Neuronal stem cell (in vitro differentiated cells): Measurements from ENCODE around the gene PDGFA.

ENCODE experiments used
- DNase-seq: peaks from one replicate; pipeline ENCODE4 v3.0.0-alpha.2; 2013; ENCODE audit warnings: low spot score
- H2AFZ ChIP-seq: one replicate; pipeline ENCODE4 v1.6.1; 2013; ENCODE audit warnings: mild to moderate bottlenecking, low read length, inconsistent platforms
- H2AK5ac ChIP-seq: 2 replicates; pipeline ENCODE4 v1.6.1; 2013; ENCODE audit warnings: low read depth, mild to moderate bottlenecking, inconsistent platforms, low read length, moderate library complexity, mixed read lengths
- H2BK120ac ChIP-seq: 2 replicates; pipeline ENCODE4 v1.6.1; 2013; ENCODE audit warnings: low read depth, mild to moderate bottlenecking, inconsistent platforms, low read length, moderate library complexity, mixed read lengths
- H2BK12ac ChIP-seq: one replicate; pipeline ENCODE4 v1.6.1; 2013; ENCODE audit warnings: low read length, inconsistent platforms
- H2BK15ac ChIP-seq: 2 replicates; pipeline ENCODE4 v1.6.1; 2013; ENCODE audit warnings: mild to moderate bottlenecking, low read length, inconsistent platforms, mixed read lengths
- H2BK5ac ChIP-seq: one replicate; pipeline ENCODE4 v1.6.1; 2013; ENCODE audit warnings: inconsistent platforms, mild to moderate bottlenecking, low read length, moderate library complexity
- H3K14ac ChIP-seq: one replicate; pipeline ENCODE4 v1.6.1; 2013; ENCODE audit warnings: low read length, inconsistent platforms
- H3K18ac ChIP-seq: 2 replicates; pipeline ENCODE4 v1.6.1; 2013; ENCODE audit warnings: low read length, inconsistent platforms
- H3K23ac ChIP-seq: 2 replicates; pipeline ENCODE4 v1.6.1; 2013; ENCODE audit warnings: low read depth, mild to moderate bottlenecking, mixed read lengths, low read length, inconsistent platforms; ENCODE audit not compliant: poor library complexity
- H3K27ac ChIP-seq: replicated peaks from 3 replicates; pipeline ENCODE4 v1.5.1; 2013; ENCODE audit warnings: low read length, inconsistent platforms
- H3K27me3 ChIP-seq, 3 experiments: 2 replicates each; pipeline ENCODE4 v1.6.1; 2013; ENCODE audit warnings: low read length in 3 of 3, mild to moderate bottlenecking in 2 of 3, inconsistent platforms in 1 of 3, low read depth in 1 of 3, mixed read lengths in 1 of 3, moderate library complexity in 1 of 3; ENCODE audit not compliant: control insufficient read depth in 3 of 3, insufficient read depth in 3 of 3
- H3K36me3 ChIP-seq, 2 donors: replicated peaks in 1 of 2; 2 replicates each; pipeline ENCODE4 v1.6.1; 2013; ENCODE audit warnings: low read length in 2 of 2; ENCODE audit not compliant: control insufficient read depth in 2 of 2, insufficient read depth in 2 of 2
- H3K4ac ChIP-seq: 2 replicates; pipeline ENCODE4 v1.6.1; 2013; ENCODE audit warnings: inconsistent platforms, mild to moderate bottlenecking, low read length, moderate library complexity
- H3K4me1 ChIP-seq, 2 donors: 1 replicate in 1 of 2; 2 replicates in 1 of 2; pipeline ENCODE4 v1.6.1; 2013; ENCODE audit warnings: low read length in 2 of 2, low read depth in 1 of 2; ENCODE audit not compliant: control insufficient read depth in 2 of 2, insufficient read depth in 1 of 2
- H3K4me2 ChIP-seq: one replicate; pipeline ENCODE4 v1.6.1; 2013; ENCODE audit warnings: mild to moderate bottlenecking, low read length, inconsistent platforms; ENCODE audit not compliant: insufficient read depth, poor library complexity, severe bottlenecking
- H3K4me3 ChIP-seq, 2 donors: 2 replicates each; pipeline ENCODE4 v1.5.1; 2013; ENCODE audit warnings: low read length in 2 of 2, mild to moderate bottlenecking in 2 of 2, inconsistent platforms in 1 of 2, moderate library complexity in 1 of 2
- H3K79me1 ChIP-seq: one replicate; pipeline ENCODE4 v1.6.1; 2013; ENCODE audit warnings: low read depth, mild to moderate bottlenecking, inconsistent platforms, low read length, moderate library complexity
- H3K9ac ChIP-seq: one replicate; pipeline ENCODE4 v1.6.1; 2013; ENCODE audit warnings: mild to moderate bottlenecking, low read depth, low read length, inconsistent platforms; ENCODE audit not compliant: poor library complexity
- H3K9me3 ChIP-seq, 2 donors: replicated peaks in 1 of 2; 2 replicates each; pipeline versions ENCODE3 to v1.6.1; 2013; ENCODE audit warnings: low read length in 2 of 2, mild to moderate bottlenecking in 2 of 2, inconsistent platforms in 1 of 2, low read depth in 1 of 2, mixed read lengths in 1 of 2, moderate library complexity in 1 of 2; ENCODE audit not compliant: control insufficient read depth in 2 of 2, insufficient read depth in 1 of 2
- H4K8ac ChIP-seq: one replicate; pipeline ENCODE4 v1.6.1; 2013; ENCODE audit warnings: low read depth, mild to moderate bottlenecking, inconsistent platforms, low read length, moderate library complexity
- H4K91ac ChIP-seq: one replicate; pipeline ENCODE4 v1.6.1; 2013; ENCODE audit warnings: low read length, low read depth, mild to moderate bottlenecking, inconsistent platforms; ENCODE audit not compliant: poor library complexity
- WGBS, 2 donors: extraction: QIAGEN DNeasy Blood & Tissue Kit; methylation state at CpG; one replicate each; pipeline ENCODE4 v1.1.7; 2013; ENCODE audit warnings: missing lambda C conversion rate in 2 of 2, mixed read lengths in 1 of 2; ENCODE audit not compliant: insufficient read length in 2 of 2, insufficient replicate concordance in 1 of 2; ENCODE audit errors: extremely low coverage in 2 of 2; 5-methylcytosine and 5-hydroxymethylcytosine counted together

Gene PDGFA

GRCh38 chr7:517774-518629, 1.6 kb downstream of the PDGFA start:
- H3K36me3 ChIP-seq, result no peaks in the 10 kb centered on the region
- no peak overlapping the region for H2BK12ac ChIP-seq
- H3K23ac ChIP-seq, result no peak overlapping the region
- H3K27me3 ChIP-seq, result peaks cover 27 to 83% (median 58%) of the 10 kb centered on the region in 3 experiments
- H3K4me3 ChIP-seq, result peak overlapping the region; percentile 2 to 92
- peak overlapping the region; percentile 70 for H2AK5ac ChIP-seq
- H2BK5ac ChIP-seq, result no peak overlapping the region
- H3K18ac ChIP-seq, result peak overlapping the region; percentile 76
- no CpG with 5 or more reads among the region's 70 CpGs for WGBS, 2 donors
- H3K27ac ChIP-seq, result no peak overlapping the region
- no peak overlapping the region for H3K4ac ChIP-seq
- no peak overlapping the region for H3K14ac ChIP-seq
- no peak overlapping the region for H4K8ac ChIP-seq
- H2BK15ac ChIP-seq, result peak overlapping the region; percentile 58
- H3K9ac ChIP-seq, result peak overlapping the region; percentile 88
- no peak overlapping the region for H4K91ac ChIP-seq
- H2BK120ac ChIP-seq, result no peak overlapping the region
- H3K79me1 ChIP-seq, result no peaks in the 10 kb centered on the region
- peak overlapping the region; percentile 98 for H3K4me2 ChIP-seq
- peak; percentile 35 for DNase-seq
- peak overlapping the region; percentile 91 for H2AFZ ChIP-seq
- no peaks in the 10 kb centered on the region for H3K9me3 ChIP-seq
- H3K4me1 ChIP-seq, result peaks cover 14 to 32% of the 10 kb centered on the region in 2 donors

GRCh38 chr7:516606-517456, 2.8 kb downstream of the PDGFA start:
- no peak overlapping the region for H4K8ac ChIP-seq
- H3K9me3 ChIP-seq, result no peaks in the 10 kb centered on the region
- no peak overlapping the region for H4K91ac ChIP-seq
- peak overlapping the region in 1 of 2 donors; percentile 75 for H3K4me3 ChIP-seq
- H3K18ac ChIP-seq, result peak overlapping the region; percentile 96
- peak overlapping the region; percentile 83 for H2AFZ ChIP-seq
- H3K27ac ChIP-seq, result no peak overlapping the region
- H3K79me1 ChIP-seq, result no peaks in the 10 kb centered on the region
- peak overlapping the region; percentile 43 for H3K23ac ChIP-seq
- H2BK120ac ChIP-seq, result no peak overlapping the region
- no peak overlapping the region for H2BK12ac ChIP-seq
- no CpG with 5 or more reads among the region's 83 CpGs for WGBS, 2 donors
- H3K4me1 ChIP-seq, result peaks cover 12 to 28% of the 10 kb centered on the region in 2 donors
- H3K9ac ChIP-seq, result peak overlapping the region; percentile 21
- no peak overlapping the region for H3K4ac ChIP-seq
- peak overlapping the region; percentile 58 for H2BK15ac ChIP-seq
- peaks cover 15 to 82% (median 47%) of the 10 kb centered on the region in 3 experiments for H3K27me3 ChIP-seq
- H3K36me3 ChIP-seq, result no peaks in the 10 kb centered on the region
- H3K14ac ChIP-seq, result peak overlapping the region; percentile 38
- H2BK5ac ChIP-seq, result peak overlapping the region; percentile 39
- peak; percentile 42 for DNase-seq
- peak overlapping the region; percentile 98 for H3K4me2 ChIP-seq
- H2AK5ac ChIP-seq, result no peak overlapping the region

- Histone ChIP-seq H3K18ac (no peak overlapping the region), H3K4me1 (peaks cover 12 to 25% of the 10 kb centered on the region in 2 donors), H3K4me3 (no peak overlapping the region), H3K9ac (no peak overlapping the region), H2AFZ (no peak overlapping the region), H4K8ac (no peak overlapping the region), H3K79me1 (no peaks in the 10 kb centered on the region), H4K91ac (no peak overlapping the region), H2AK5ac (no peak overlapping the region), H3K36me3 (no peaks in the 10 kb centered on the region), H3K27me3 (peaks cover 9 to 78% (median 41%) of the 10 kb centered on the region in 3 experiments), H2BK15ac (peak overlapping the region; percentile 58), H3K14ac (no peak overlapping the region), H3K23ac (no peak overlapping the region), H2BK5ac (no peak overlapping the region), H3K27ac (no peak overlapping the region), H3K4ac (no peak overlapping the region), H3K4me2 (no peak overlapping the region), H2BK12ac (no peak overlapping the region), H2BK120ac (no peak overlapping the region), H3K9me3 (no peaks in the 10 kb centered on the region)
- no CpG with 5 or more reads among the region's 13 CpGs for WGBS, 2 donors
- DNase-seq, result no peak
These were observed 3.4 kb downstream of the PDGFA start for GRCh38 chr7:516216-516605.

GRCh38 chr7:515628-516027, 4.0 kb downstream of the PDGFA start:
- Histone ChIP-seq H3K4me2 (peak overlapping the region; percentile 18), H3K27ac (no peak overlapping the region)
- DNase-seq, result no peak

More at GRCh38 chr7:515628-516027, 4.0 kb downstream of the PDGFA start:
- H3K18ac ChIP-seq, result no peak overlapping the region
- H3K9ac ChIP-seq, result no peak overlapping the region
- H2BK15ac ChIP-seq, result no peak overlapping the region
- no peak overlapping the region for H4K8ac ChIP-seq
- no peak overlapping the region for H2AFZ ChIP-seq
- H2AK5ac ChIP-seq, result no peak overlapping the region
- peaks cover 12 to 20% of the 10 kb centered on the region in 2 donors for H3K4me1 ChIP-seq
- no peak overlapping the region for H3K23ac ChIP-seq
- no peak overlapping the region for H2BK120ac ChIP-seq
- no CpG with 5 or more reads among the region's 10 CpGs for WGBS, 2 donors
- no peaks in the 10 kb centered on the region for H3K36me3 ChIP-seq
- no peak overlapping the region for H3K14ac ChIP-seq
- H2BK12ac ChIP-seq, result no peak overlapping the region
- peaks cover 3 to 72% (median 35%) of the 10 kb centered on the region in 3 experiments for H3K27me3 ChIP-seq
- H2BK5ac ChIP-seq, result no peak overlapping the region
- H3K4ac ChIP-seq, result no peak overlapping the region
- no peak overlapping the region for H3K4me3 ChIP-seq
- no peak overlapping the region for H4K91ac ChIP-seq
- H3K9me3 ChIP-seq, result no peaks in the 10 kb centered on the region
- H3K79me1 ChIP-seq, result no peaks in the 10 kb centered on the region
